SK-N-SH treated with all-trans-retinoic acid at 6 μM for 48 hours (cell line): ENCODE measurements around the gene TTC36.

ENCODE experiments used
- ARNTL ChIP-seq: fragments of 450-650 bp; formaldehyde crosslinking; IDR thresholded peaks from 2 replicates; pipeline ENCODE4 v1.5.0; 2020; ENCODE audit warnings: low read depth, mild to moderate bottlenecking, moderate library complexity, borderline replicate concordance
- CSDC2 ChIP-seq: fragments of 250-450 bp; sonication (Bioruptor Pico); IDR thresholded peaks from 2 replicates; pipeline ENCODE4 v1.5.0; 2020; ENCODE audit warnings: mild to moderate bottlenecking, moderate library complexity
- GLIS3 ChIP-seq: fragments of 250-450 bp; sonication (Bioruptor Pico); IDR thresholded peaks from 2 replicates; pipeline ENCODE4 v1.5.0; 2020; ENCODE audit warnings: mild to moderate bottlenecking, moderate library complexity
- OSR1 ChIP-seq: fragments of 250-450 bp; sonication (Bioruptor Pico); IDR thresholded peaks from 2 replicates; pipeline ENCODE4 v1.8.0; 2022; ENCODE audit warnings: moderate library complexity, mild to moderate bottlenecking, inconsistent platforms
- RARB ChIP-seq: fragments of 250-450 bp; sonication (Bioruptor Pico); IDR thresholded peaks from 2 replicates; pipeline ENCODE4 v1.8.0; 2021; ENCODE audit warnings: mild to moderate bottlenecking, moderate library complexity
- TCF4 ChIP-seq: fragments of 250-450 bp; sonication (Bioruptor Pico); IDR thresholded peaks from 2 replicates; pipeline ENCODE4 v1.8.0; 2021; ENCODE audit warnings: mild to moderate bottlenecking, moderate library complexity, borderline replicate concordance
- ZC3H10 ChIP-seq: fragments of 250-450 bp; sonication (Bioruptor Pico); IDR thresholded peaks from 2 replicates; pipeline ENCODE4 v1.5.1; 2021; ENCODE audit warnings: mild to moderate bottlenecking, moderate library complexity
- ZFP3 ChIP-seq: fragments of 250-450 bp; sonication (Bioruptor Pico); IDR thresholded peaks from 2 replicates; pipeline ENCODE4 v1.5.0; 2020; ENCODE audit warnings: mild to moderate bottlenecking, moderate library complexity
- TF ChIP-seq, protein P1 (sequence below): fragments of 250-450 bp; sonication (Bioruptor Pico); IDR thresholded peaks from 2 replicates; pipeline ENCODE4 v1.8.0; 2020; ENCODE audit warnings: mild to moderate bottlenecking, moderate library complexity, borderline replicate concordance

DNA sequence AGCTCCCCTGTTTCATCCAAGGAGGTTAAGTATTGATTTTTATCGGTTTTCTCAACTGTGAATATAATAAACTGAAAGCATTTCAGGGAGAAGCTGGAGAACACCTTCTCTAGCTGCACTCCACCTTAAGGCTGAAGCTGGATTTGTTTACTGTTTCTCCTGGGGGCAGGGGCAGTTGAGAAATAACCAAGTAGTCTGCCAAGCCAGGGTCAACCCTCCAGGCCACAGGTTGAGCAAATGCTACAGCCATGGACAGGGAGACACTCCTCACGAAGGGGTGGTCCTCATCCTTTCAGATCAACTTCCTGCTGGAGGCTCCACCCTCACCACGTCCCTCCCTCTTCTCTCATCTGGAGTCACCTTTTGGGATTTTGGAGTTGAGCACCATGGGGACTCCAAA lies at the start of gene TTC36:
- TF ChIP-seq RARB (CRISPR knock-in tag) (no peak), GLIS3 (CRISPR knock-in tag) (no peak), ZFP3 (CRISPR knock-in tag) (no peak), ARNTL (CRISPR knock-in tag) (no peak), TCF4 (CRISPR knock-in tag) (no peak), OSR1 (CRISPR knock-in tag) (no peak), CSDC2 (CRISPR knock-in tag) (no peak), ZC3H10 (no peak)
- TF ChIP-seq, protein P1, sequence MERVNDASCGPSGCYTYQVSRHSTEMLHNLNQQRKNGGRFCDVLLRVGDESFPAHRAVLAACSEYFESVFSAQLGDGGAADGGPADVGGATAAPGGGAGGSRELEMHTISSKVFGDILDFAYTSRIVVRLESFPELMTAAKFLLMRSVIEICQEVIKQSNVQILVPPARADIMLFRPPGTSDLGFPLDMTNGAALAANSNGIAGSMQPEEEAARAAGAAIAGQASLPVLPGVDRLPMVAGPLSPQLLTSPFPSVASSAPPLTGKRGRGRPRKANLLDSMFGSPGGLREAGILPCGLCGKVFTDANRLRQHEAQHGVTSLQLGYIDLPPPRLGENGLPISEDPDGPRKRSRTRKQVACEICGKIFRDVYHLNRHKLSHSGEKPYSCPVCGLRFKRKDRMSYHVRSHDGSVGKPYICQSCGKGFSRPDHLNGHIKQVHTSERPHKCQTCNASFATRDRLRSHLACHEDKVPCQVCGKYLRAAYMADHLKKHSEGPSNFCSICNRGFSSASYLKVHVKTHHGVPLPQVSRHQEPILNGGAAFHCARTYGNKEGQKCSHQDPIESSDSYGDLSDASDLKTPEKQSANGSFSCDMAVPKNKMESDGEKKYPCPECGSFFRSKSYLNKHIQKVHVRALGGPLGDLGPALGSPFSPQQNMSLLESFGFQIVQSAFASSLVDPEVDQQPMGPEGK (CRISPR knock-in tag) = no peak
